ENCODE results near the gene SPEF1. TPM values are rescaled to one million over a fixed set of nuclear protein-coding genes. Genes with fewer than 3 reads are reported as not detected.

SPEF1 gene
- total and polyA plus RNA-seq, 2 of the 13 experiments (the other 11 are each of a cell fraction or from before 2014, with no cell fraction given), result 0.11 to 0.27 TPM

- TF ChIP-seq GLI4 (CRISPR knock-in tag; IDR thresholded peaks at IDR 0.05; ENCODE audit: borderline replicate concordance), result no peak
- TF ChIP-seq ZNF160 (CRISPR knock-in tag; IDR thresholded peaks at IDR 0.05), result no peak
- no peak for TF ChIP-seq RBFOX2 (IDR thresholded peaks at IDR 0.05; ENCODE audit: low read depth, low read length)
- no peak for TF ChIP-seq ZSCAN25 (CRISPR knock-in tag; IDR thresholded peaks at IDR 0.05)
- TF ChIP-seq RXRA (CRISPR knock-in tag; IDR thresholded peaks at IDR 0.05), result peak; percentile 32; the same call in 1 of the 2 replicates
- TF ChIP-seq BHLHE40 (IDR thresholded peaks at IDR 0.05; ENCODE audit: low read length), result 0 out of 2 replicates have a peak, but pooled peaks have one; percentile 5
- no peak for TF ChIP-seq ZFP36L1 (CRISPR knock-in tag; IDR thresholded peaks at IDR 0.05)
- peak; percentile 34; the same call in 1 of the 2 replicates for TF ChIP-seq SAFB2 (CRISPR knock-in tag; IDR thresholded peaks at IDR 0.05; ENCODE audit: borderline replicate concordance, low read depth)
- TF ChIP-seq GPBP1L1 (CRISPR knock-in tag; IDR thresholded peaks at IDR 0.05), result no peak
- TF ChIP-seq, protein P1, sequence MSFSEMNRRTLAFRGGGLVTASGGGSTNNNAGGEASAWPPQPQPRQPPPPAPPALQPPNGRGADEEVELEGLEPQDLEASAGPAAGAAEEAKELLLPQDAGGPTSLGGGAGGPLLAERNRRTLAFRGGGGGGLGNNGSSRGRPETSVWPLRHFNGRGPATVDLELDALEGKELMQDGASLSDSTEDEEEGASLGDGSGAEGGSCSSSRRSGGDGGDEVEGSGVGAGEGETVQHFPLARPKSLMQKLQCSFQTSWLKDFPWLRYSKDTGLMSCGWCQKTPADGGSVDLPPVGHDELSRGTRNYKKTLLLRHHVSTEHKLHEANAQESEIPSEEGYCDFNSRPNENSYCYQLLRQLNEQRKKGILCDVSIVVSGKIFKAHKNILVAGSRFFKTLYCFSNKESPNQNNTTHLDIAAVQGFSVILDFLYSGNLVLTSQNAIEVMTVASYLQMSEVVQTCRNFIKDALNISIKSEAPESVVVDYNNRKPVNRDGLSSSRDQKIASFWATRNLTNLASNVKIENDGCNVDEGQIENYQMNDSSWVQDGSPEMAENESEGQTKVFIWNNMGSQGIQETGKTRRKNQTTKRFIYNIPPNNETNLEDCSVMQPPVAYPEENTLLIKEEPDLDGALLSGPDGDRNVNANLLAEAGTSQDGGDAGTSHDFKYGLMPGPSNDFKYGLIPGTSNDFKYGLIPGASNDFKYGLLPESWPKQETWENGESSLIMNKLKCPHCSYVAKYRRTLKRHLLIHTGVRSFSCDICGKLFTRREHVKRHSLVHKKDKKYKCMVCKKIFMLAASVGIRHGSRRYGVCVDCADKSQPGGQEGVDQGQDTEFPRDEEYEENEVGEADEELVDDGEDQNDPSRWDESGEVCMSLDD (CRISPR knock-in tag; IDR thresholded peaks at IDR 0.05; ENCODE audit: borderline replicate concordance), result no peak; the same call in 1 of the 2 replicates
- TF ChIP-seq TFE3 (CRISPR knock-in tag; IDR thresholded peaks at IDR 0.05), result no peak
- peak; percentile 80 for TF ChIP-seq ZFX (CRISPR knock-in tag; IDR thresholded peaks at IDR 0.05; ENCODE audit: low read depth)
- TF ChIP-seq, protein P2, sequence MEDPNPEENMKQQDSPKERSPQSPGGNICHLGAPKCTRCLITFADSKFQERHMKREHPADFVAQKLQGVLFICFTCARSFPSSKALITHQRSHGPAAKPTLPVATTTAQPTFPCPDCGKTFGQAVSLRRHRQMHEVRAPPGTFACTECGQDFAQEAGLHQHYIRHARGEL (CRISPR knock-in tag; IDR thresholded peaks at IDR 0.05), result no peak; the same call in 1 of the 2 replicates
- no peak for TF ChIP-seq ZNF883 (CRISPR knock-in tag; IDR thresholded peaks at IDR 0.05; ENCODE audit: not compliant biosample characterization)
- peak; percentile 36; the same call in 1 of the 2 replicates for TF ChIP-seq ZNF235 (CRISPR knock-in tag; IDR thresholded peaks at IDR 0.05; ENCODE audit: borderline replicate concordance)
- TF ChIP-seq ZNF101 (CRISPR knock-in tag; IDR thresholded peaks at IDR 0.05; ENCODE audit: borderline replicate concordance, low read depth), result no peak
- TF ChIP-seq REST (IDR thresholded peaks at IDR 0.05; ENCODE audit: borderline replicate concordance in 1 of 2, low read depth in 1 of 2, low read length in 2 of 2), result no peak
- peak; percentile 24; the same call in 1 of the 2 replicates for TF ChIP-seq ZFP37 (CRISPR knock-in tag; IDR thresholded peaks at IDR 0.05; ENCODE audit: borderline replicate concordance)
- TF ChIP-seq ZNF430 (CRISPR knock-in tag; IDR thresholded peaks at IDR 0.05), result no peak
These were observed at the start of gene SPEF1 (continued) for GRCh38 chr20:3781153-3781910.
